Measurements from ENCODE around the gene CLCN6. TPM values are rescaled to one million over a fixed set of nuclear protein-coding genes. Genes with fewer than 3 reads are reported as not detected.

Gene CLCN6
- total and polyA plus RNA-seq, 2 donors (not counting 1 experiment from before 2014, with no cell fraction given): 35.0 to 99.8 TPM

GRCh38 chr1:11797525-11798216 is 8.3 kb upstream of the CLCN6 start:
- 84% methylated on average over 2 of the region's 6 CpGs for WGBS (ENCODE audit: insufficient coverage)
- no peaks in the 10 kb centered on the region for H3K27me3 Mint-ChIP-seq
- Histone ChIP-seq H3K4me1 (ENCODE audit: control insufficient read depth in 2 of 2, insufficient read depth in 2 of 2, low read length in 2 of 2) (peaks cover 9 to 13% of the 10 kb centered on the region in 2 donors), H3K27me3 (replicated peaks in 1 of 4; ENCODE audit: control extremely low read depth in 1 of 4, control insufficient read depth in 3 of 4, insufficient read depth in 4 of 4, low read length in 3 of 4) (no peaks in the 10 kb centered on the region), H3K4me2 (replicated peaks; ENCODE audit: low read depth, low read length, poor library complexity, severe bottlenecking) (no peak overlapping the region), H3K36me3 (replicated peaks in 1 of 2; ENCODE audit: control extremely low read depth in 1 of 2, control insufficient read depth in 1 of 2, extremely low read depth in 1 of 2, insufficient read depth in 2 of 2, low read length in 1 of 2) (peaks cover 0 to 69% of the 10 kb centered on the region in 2 experiments), H3K9me3 (ENCODE audit: control extremely low read depth in 1 of 3, control insufficient read depth in 2 of 3, insufficient read depth in 1 of 3, low read length in 2 of 3) (no peaks in the 10 kb centered on the region), H3K4me3 (ENCODE audit: control extremely low read depth in 1 of 5, extremely low read depth in 1 of 5, insufficient read depth in 1 of 5, low read depth in 2 of 5, low read length in 4 of 5) (no peak overlapping the region), H4K20me1 (ENCODE audit: control insufficient read depth, insufficient read depth, low read length, poor library complexity, severe bottlenecking) (peaks cover 43% of the 10 kb centered on the region), H2AFZ (ENCODE audit: insufficient read depth, low read depth, low read length, poor library complexity, severe bottlenecking) (no peak overlapping the region), H3K9ac (ENCODE audit: low read length) (no peak overlapping the region), H3K27ac (ENCODE audit: low read length in 2 of 2) (no peak overlapping the region), H3K79me2 (ENCODE audit: control insufficient read depth, insufficient read depth, low read length) (peaks cover 47% of the 10 kb centered on the region)
- ChIA-PET CTCF (interaction anchor here (0.6 to 2.2 kb wide), 4 partner anchors 10 to 41 kb away, joined by 3 to 8 read pairs (median 4); no protein-coding TSS in a partner anchor), POLR2A (no interaction called here)
- no peak overlapping the region for H3K4me3 Mint-ChIP-seq
- H3K9me3 Mint-ChIP-seq (ENCODE audit: insufficient read depth): no peaks in the 10 kb centered on the region
- DNase-seq: no peak
- no peak overlapping the region for H3K27ac Mint-ChIP-seq
- H3K4me1 Mint-ChIP-seq: peaks cover 13% of the 10 kb centered on the region
- TF ChIP-seq CTCF (IDR thresholded peaks at IDR 0.05): no peak
- TF ChIP-seq EZH2 (IDR thresholded peaks at IDR 0.05; ENCODE audit: borderline replicate concordance, insufficient read depth, low read depth, low read length, poor library complexity, severe bottlenecking): no peak
- intact Hi-C loops (cut with micrococcal nuclease): no loop called here
- no peak for ATAC-seq (ENCODE audit: low read depth)

- Histone ChIP-seq H3K36me3 (replicated peaks in 1 of 2; ENCODE audit: control extremely low read depth in 1 of 2, control insufficient read depth in 1 of 2, extremely low read depth in 1 of 2, insufficient read depth in 2 of 2, low read length in 1 of 2) (peaks cover 0 to 59% of the 10 kb centered on the region in 2 experiments), H3K9me3 (ENCODE audit: control extremely low read depth in 1 of 3, control insufficient read depth in 2 of 3, insufficient read depth in 1 of 3, low read length in 2 of 3) (no peaks in the 10 kb centered on the region), H3K27ac (ENCODE audit: low read length in 2 of 2) (no peak overlapping the region), H3K9ac (ENCODE audit: low read length) (no peak overlapping the region), H4K20me1 (ENCODE audit: control insufficient read depth, insufficient read depth, low read length, poor library complexity, severe bottlenecking) (peaks cover 48% of the 10 kb centered on the region), H3K4me1 (ENCODE audit: control insufficient read depth in 2 of 2, insufficient read depth in 2 of 2, low read length in 2 of 2) (peaks cover 21 to 27% of the 10 kb centered on the region in 2 donors), H3K79me2 (ENCODE audit: control insufficient read depth, insufficient read depth, low read length) (peaks cover 61% of the 10 kb centered on the region), H3K27me3 (replicated peaks in 1 of 4; ENCODE audit: control extremely low read depth in 1 of 4, control insufficient read depth in 3 of 4, insufficient read depth in 4 of 4, low read length in 3 of 4) (no peaks in the 10 kb centered on the region), H3K4me2 (replicated peaks; ENCODE audit: low read depth, low read length, poor library complexity, severe bottlenecking) (no peak overlapping the region), H3K4me3 (ENCODE audit: control extremely low read depth in 1 of 5, extremely low read depth in 1 of 5, insufficient read depth in 1 of 5, low read depth in 2 of 5, low read length in 4 of 5) (no peak overlapping the region), H2AFZ (ENCODE audit: insufficient read depth, low read depth, low read length, poor library complexity, severe bottlenecking) (no peak overlapping the region)
- ChIA-PET CTCF (interaction anchor here (1.6 to 2.2 kb wide), 2 partner anchors 12 to 39 kb away, joined by 4 to 8 read pairs; no protein-coding TSS in a partner anchor), POLR2A (no interaction called here)
- intact Hi-C loops (cut with micrococcal nuclease): no loop called here
- no peak overlapping the region for H3K27ac Mint-ChIP-seq
- H3K4me3 Mint-ChIP-seq: no peak overlapping the region
- no peak for ATAC-seq (ENCODE audit: low read depth)
- WGBS (ENCODE audit: insufficient coverage): 98% methylated on average over 5 of the region's 5 CpGs
- no peaks in the 10 kb centered on the region for H3K9me3 Mint-ChIP-seq (ENCODE audit: insufficient read depth)
- peaks cover 26% of the 10 kb centered on the region for H3K4me1 Mint-ChIP-seq
- TF ChIP-seq CTCF (IDR thresholded peaks at IDR 0.05): no peak
- no peak for TF ChIP-seq EZH2 (IDR thresholded peaks at IDR 0.05; ENCODE audit: borderline replicate concordance, insufficient read depth, low read depth, low read length, poor library complexity, severe bottlenecking)
- H3K27me3 Mint-ChIP-seq: no peaks in the 10 kb centered on the region
- no peak for DNase-seq
These were observed 6.9 kb upstream of the CLCN6 start for GRCh38 chr1:11799099-11799498.

Data from B cell (primary cell).